SK-N-SH treated with all-trans-retinoic acid at 6 μM for 48 hours (cell line): Measurements from ENCODE around the gene PRKCB.

Experiments used
- ATAC-seq: fragments of 200-7000 bp; cut with Tn5 transposase; 3 replicates; pipeline ENCODE4 v1.9.1; 2020; ENCODE audit warnings: mild to moderate bottlenecking, moderate library complexity
- ARNTL ChIP-seq: fragments of 450-650 bp; formaldehyde crosslinking; IDR thresholded peaks from 2 replicates; pipeline ENCODE4 v1.5.0; 2020; ENCODE audit warnings: low read depth, mild to moderate bottlenecking, moderate library complexity, borderline replicate concordance
- BACH2 ChIP-seq: fragments of 250-450 bp; sonication (Bioruptor Pico); IDR thresholded peaks from 2 replicates; pipeline ENCODE4 v1.9.0; 2021; ENCODE audit warnings: mild to moderate bottlenecking, borderline replicate concordance
- CREB5 ChIP-seq: fragments of 250-450 bp; sonication (Bioruptor Pico); IDR thresholded peaks from 2 replicates; pipeline ENCODE4 v1.5.1; 2020; ENCODE audit warnings: low read depth, mild to moderate bottlenecking, moderate library complexity
- CSDC2 ChIP-seq: fragments of 250-450 bp; sonication (Bioruptor Pico); IDR thresholded peaks from 2 replicates; pipeline ENCODE4 v1.5.0; 2020; ENCODE audit warnings: mild to moderate bottlenecking, moderate library complexity
- CSRNP3 ChIP-seq: fragments of 250-450 bp; sonication (Bioruptor Pico); IDR thresholded peaks from 2 replicates; pipeline ENCODE4 v1.5.1; 2021; ENCODE audit warnings: mild to moderate bottlenecking, moderate library complexity
- ESRRG ChIP-seq: fragments of 250-450 bp; sonication (Bioruptor Pico); IDR thresholded peaks from 2 replicates; pipeline ENCODE4 v1.6.1; 2021; ENCODE audit warnings: mild to moderate bottlenecking
- GLIS3 ChIP-seq: fragments of 250-450 bp; sonication (Bioruptor Pico); IDR thresholded peaks from 2 replicates; pipeline ENCODE4 v1.5.0; 2020; ENCODE audit warnings: mild to moderate bottlenecking, moderate library complexity
- ISL1 ChIP-seq: fragments of 250-450 bp; sonication (Bioruptor Pico); IDR thresholded peaks from 2 replicates; pipeline ENCODE4 v2.1.2; 2022; ENCODE audit warnings: mild to moderate bottlenecking, moderate library complexity
- OSR1 ChIP-seq: fragments of 250-450 bp; sonication (Bioruptor Pico); IDR thresholded peaks from 2 replicates; pipeline ENCODE4 v1.8.0; 2022; ENCODE audit warnings: moderate library complexity, mild to moderate bottlenecking, inconsistent platforms
- PATZ1 ChIP-seq: fragments of 250-450 bp; sonication (Bioruptor Pico); IDR thresholded peaks from 2 replicates; pipeline ENCODE4 v1.8.0; 2020; ENCODE audit warnings: mild to moderate bottlenecking, moderate library complexity, borderline replicate concordance
- POU6F1 ChIP-seq: fragments of 250-450 bp; sonication (Bioruptor Pico); IDR thresholded peaks from 2 replicates; pipeline ENCODE4 v1.8.0; 2021; ENCODE audit warnings: low read depth, mild to moderate bottlenecking, moderate library complexity, borderline replicate concordance
- PPARA ChIP-seq: fragments of 250-450 bp; sonication (Bioruptor Pico); IDR thresholded peaks from 2 replicates; pipeline ENCODE4 v1.5.0; 2020; ENCODE audit warnings: mild to moderate bottlenecking, borderline replicate concordance
- RARB ChIP-seq: fragments of 250-450 bp; sonication (Bioruptor Pico); IDR thresholded peaks from 2 replicates; pipeline ENCODE4 v1.8.0; 2021; ENCODE audit warnings: mild to moderate bottlenecking, moderate library complexity
- SNAI2 ChIP-seq: fragments of 250-450 bp; sonication (Bioruptor Pico); IDR thresholded peaks from 2 replicates; pipeline ENCODE4 v1.5.0; 2020; ENCODE audit warnings: mild to moderate bottlenecking, moderate library complexity
- TCF4 ChIP-seq: fragments of 250-450 bp; sonication (Bioruptor Pico); IDR thresholded peaks from 2 replicates; pipeline ENCODE4 v1.8.0; 2021; ENCODE audit warnings: mild to moderate bottlenecking, moderate library complexity, borderline replicate concordance
- TOX ChIP-seq: fragments of 250-450 bp; sonication (Bioruptor Pico); IDR thresholded peaks from 2 replicates; pipeline ENCODE4 v1.8.0; 2021; ENCODE audit warnings: mild to moderate bottlenecking, moderate library complexity, borderline replicate concordance
- TSHZ2 ChIP-seq: fragments of 250-450 bp; sonication (Bioruptor Pico); IDR thresholded peaks from 2 replicates; pipeline ENCODE4 v1.5.0; 2020; ENCODE audit warnings: mild to moderate bottlenecking, moderate library complexity
- ZC3H10 ChIP-seq: fragments of 250-450 bp; sonication (Bioruptor Pico); IDR thresholded peaks from 2 replicates; pipeline ENCODE4 v1.5.1; 2021; ENCODE audit warnings: mild to moderate bottlenecking, moderate library complexity
- ZFP3 ChIP-seq: fragments of 250-450 bp; sonication (Bioruptor Pico); IDR thresholded peaks from 2 replicates; pipeline ENCODE4 v1.5.0; 2020; ENCODE audit warnings: mild to moderate bottlenecking, moderate library complexity
- ZFP30 ChIP-seq: fragments of 450-650 bp; formaldehyde crosslinking; IDR thresholded peaks from 2 replicates; pipeline ENCODE4 v1.5.0; 2022; ENCODE audit warnings: mild to moderate bottlenecking, moderate library complexity
- ZNF565 ChIP-seq: fragments of 450-650 bp; formaldehyde crosslinking; conservative IDR thresholded peaks from 2 replicates; pipeline ENCODE4 v1.5.0; 2020; ENCODE audit warnings: low read depth, mild to moderate bottlenecking, moderate library complexity
- ZNF70 ChIP-seq: fragments of 450-650 bp; formaldehyde crosslinking; IDR thresholded peaks from 2 replicates; pipeline ENCODE4 v1.5.0; 2020; ENCODE audit warnings: mild to moderate bottlenecking, moderate library complexity
- ZNF8 ChIP-seq: fragments of 450-650 bp; formaldehyde crosslinking; IDR thresholded peaks from 2 replicates; pipeline ENCODE4 v1.5.0; 2020; ENCODE audit warnings: mild to moderate bottlenecking, moderate library complexity

PRKCB gene

GRCh38 chr16:24018485-24018884 is 182.7 kb downstream of the PRKCB start:
- ATAC-seq = no peak

GRCh38 chr16:24022797-24023196 is 187.0 kb downstream of the PRKCB start:
- TF ChIP-seq ZNF70 (CRISPR knock-in tag) (no peak), PPARA (CRISPR knock-in tag) (no peak), OSR1 (CRISPR knock-in tag) (no peak), ESRRG (CRISPR knock-in tag) (no peak), ZNF565 (CRISPR knock-in tag) (no peak)
- no peak for ATAC-seq

More at GRCh38 chr16:24018485-24018884, 182.7 kb downstream of the PRKCB start:
- TF ChIP-seq PPARA (CRISPR knock-in tag) = no peak
- no peak for TF ChIP-seq BACH2 (CRISPR knock-in tag)
- no peak for TF ChIP-seq ZFP3
- TF ChIP-seq POU6F1 (CRISPR knock-in tag) = no peak
- no peak for TF ChIP-seq CSDC2 (CRISPR knock-in tag)
- TF ChIP-seq TOX = no peak
- no peak for TF ChIP-seq TCF4 (CRISPR knock-in tag)
- TF ChIP-seq SNAI2 (CRISPR knock-in tag) = no peak
- no peak for TF ChIP-seq PATZ1
- no peak for TF ChIP-seq ISL1
- TF ChIP-seq, all 23 proteins: peak for 0

- no peak for ATAC-seq
- TF ChIP-seq TCF4 (CRISPR knock-in tag) = no peak
- no peak for TF ChIP-seq RARB (CRISPR knock-in tag)
- no peak for TF ChIP-seq ZNF8 (CRISPR knock-in tag)
- TF ChIP-seq CREB5 (CRISPR knock-in tag) = no peak
- no peak for TF ChIP-seq CSDC2 (CRISPR knock-in tag)
- TF ChIP-seq ISL1 = no peak
- no peak for TF ChIP-seq SNAI2 (CRISPR knock-in tag)
- no peak for TF ChIP-seq TOX
- TF ChIP-seq ZFP30 = no peak
- TF ChIP-seq GLIS3 = no peak
- no peak for TF ChIP-seq BACH2 (CRISPR knock-in tag)
- TF ChIP-seq POU6F1 (CRISPR knock-in tag) = no peak
- no peak for TF ChIP-seq TSHZ2 (CRISPR knock-in tag)
- no peak for TF ChIP-seq OSR1 (CRISPR knock-in tag)
- TF ChIP-seq ZC3H10 (CRISPR knock-in tag) = no peak
- no peak for TF ChIP-seq CSRNP3 (CRISPR knock-in tag)
- TF ChIP-seq PPARA (CRISPR knock-in tag) = no peak
- TF ChIP-seq ZFP3 = no peak
- no peak for TF ChIP-seq ARNTL (CRISPR knock-in tag)
- TF ChIP-seq, all 23 proteins: peak for 0
These were observed 187.8 kb downstream of the PRKCB start for GRCh38 chr16:24023621-24024020.
